Neural cell (in vitro differentiated cells): ENCODE results near the gene ZNF57.

ENCODE experiments used
- CTCF ChIP-seq: fragments of 450-650 bp; IDR thresholded peaks from 2 replicates; pipeline ENCODE4 v1.5.1; 2014; ENCODE audit warnings: antibody characterized with exemption, mild to moderate bottlenecking, moderate library complexity; ENCODE audit not compliant: poor library complexity, severe bottlenecking
- EP300 ChIP-seq: fragments of 450-650 bp; conservative IDR thresholded peaks from 2 replicates; pipeline ENCODE4 v1.6.1; 2014; ENCODE audit warnings: antibody characterized with exemption, mild to moderate bottlenecking, moderate library complexity; ENCODE audit not compliant: poor library complexity, severe bottlenecking
- EZH2 ChIP-seq: fragments of 200-600, 300-800 bp; shearing (Covaris generic), sonication (generic); IDR thresholded peaks from 2 replicates; pipeline ENCODE4 v1.6.1; 2014; ENCODE audit warnings: antibody characterized with exemption, low read length, borderline replicate concordance, mild to moderate bottlenecking; ENCODE audit not compliant: insufficient read depth, poor library complexity, severe bottlenecking
- TF ChIP-seq, protein P1 (sequence below): IDR thresholded peaks from 2 replicates; pipeline ENCODE4 v1.6.1; 2012; ENCODE audit warnings: borderline replicate concordance

- no peak for TF ChIP-seq EP300
- TF ChIP-seq EZH2: no peak
- no peak for TF ChIP-seq CTCF
- TF ChIP-seq, protein P1, sequence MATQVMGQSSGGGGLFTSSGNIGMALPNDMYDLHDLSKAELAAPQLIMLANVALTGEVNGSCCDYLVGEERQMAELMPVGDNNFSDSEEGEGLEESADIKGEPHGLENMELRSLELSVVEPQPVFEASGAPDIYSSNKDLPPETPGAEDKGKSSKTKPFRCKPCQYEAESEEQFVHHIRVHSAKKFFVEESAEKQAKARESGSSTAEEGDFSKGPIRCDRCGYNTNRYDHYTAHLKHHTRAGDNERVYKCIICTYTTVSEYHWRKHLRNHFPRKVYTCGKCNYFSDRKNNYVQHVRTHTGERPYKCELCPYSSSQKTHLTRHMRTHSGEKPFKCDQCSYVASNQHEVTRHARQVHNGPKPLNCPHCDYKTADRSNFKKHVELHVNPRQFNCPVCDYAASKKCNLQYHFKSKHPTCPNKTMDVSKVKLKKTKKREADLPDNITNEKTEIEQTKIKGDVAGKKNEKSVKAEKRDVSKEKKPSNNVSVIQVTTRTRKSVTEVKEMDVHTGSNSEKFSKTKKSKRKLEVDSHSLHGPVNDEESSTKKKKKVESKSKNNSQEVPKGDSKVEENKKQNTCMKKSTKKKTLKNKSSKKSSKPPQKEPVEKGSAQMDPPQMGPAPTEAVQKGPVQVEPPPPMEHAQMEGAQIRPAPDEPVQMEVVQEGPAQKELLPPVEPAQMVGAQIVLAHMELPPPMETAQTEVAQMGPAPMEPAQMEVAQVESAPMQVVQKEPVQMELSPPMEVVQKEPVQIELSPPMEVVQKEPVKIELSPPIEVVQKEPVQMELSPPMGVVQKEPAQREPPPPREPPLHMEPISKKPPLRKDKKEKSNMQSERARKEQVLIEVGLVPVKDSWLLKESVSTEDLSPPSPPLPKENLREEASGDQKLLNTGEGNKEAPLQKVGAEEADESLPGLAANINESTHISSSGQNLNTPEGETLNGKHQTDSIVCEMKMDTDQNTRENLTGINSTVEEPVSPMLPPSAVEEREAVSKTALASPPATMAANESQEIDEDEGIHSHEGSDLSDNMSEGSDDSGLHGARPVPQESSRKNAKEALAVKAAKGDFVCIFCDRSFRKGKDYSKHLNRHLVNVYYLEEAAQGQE: no peak
Measured at GRCh38 chr19:2902590-2903218, 2.0 kb downstream of the ZNF57 start.
